ENCODE results near the gene LRRC8C.
"Not testable (repeated sequence)": the region's sequence is repeated elsewhere in the genome, so short reads cannot be mapped to it uniquely, and the experiment has no call there.

Gene LRRC8C

GRCh38 chr1:89632657-89633247 is at the start of gene LRRC8C:
TSS of gene LRRC8C (plus strand) at chr1:89633120. CDS start at chr1:89686474, 53,354 bp downstream.
- peaks cover 57% of the 10 kb centered on the region for H3K27me3 ChIP-seq (ENCODE audit: control insufficient read depth, insufficient read depth, low read length)
- peak within 1 kb of the TSS; percentile 92 for H3K4me3 ChIP-seq (ENCODE audit: low read depth, low read length)
- no peak within 1 kb of the TSS for H3K27ac ChIP-seq (ENCODE audit: low read depth, low read length)
- peaks cover 16% of the 10 kb centered on the region; the same call in 1 of the 2 replicates for H3K4me1 ChIP-seq (ENCODE audit: control insufficient read depth, insufficient read depth, low read length)
- H3K9ac ChIP-seq (ENCODE audit: low read length): peak within 1 kb of the TSS; percentile 73
- H3K9me3 ChIP-seq (ENCODE audit: control insufficient read depth, insufficient read depth, low read depth, low read length): no peaks in the 10 kb centered on the region
- no peaks in the 10 kb centered on the region for H3K36me3 ChIP-seq (ENCODE audit: control insufficient read depth, insufficient read depth, low read length)

DNA sequence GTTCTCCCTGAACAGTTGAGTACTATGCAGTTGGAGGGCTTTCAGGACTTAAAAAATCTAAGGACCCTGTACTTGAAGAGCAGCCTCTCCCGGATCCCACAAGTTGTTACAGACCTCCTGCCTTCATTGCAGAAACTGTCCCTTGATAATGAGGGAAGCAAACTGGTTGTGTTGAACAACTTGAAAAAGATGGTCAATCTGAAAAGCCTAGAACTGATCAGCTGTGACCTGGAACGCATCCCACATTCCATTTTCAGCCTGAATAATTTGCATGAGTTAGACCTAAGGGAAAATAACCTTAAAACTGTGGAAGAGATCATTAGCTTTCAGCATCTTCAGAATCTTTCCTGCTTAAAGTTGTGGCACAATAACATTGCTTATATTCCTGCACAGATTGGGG is 48.7 kb upstream of the LRRC8C start:
- H3K4me3 ChIP-seq (ENCODE audit: low read depth, low read length): no peak overlapping the region
- H3K9ac ChIP-seq (ENCODE audit: low read length): no peak overlapping the region
- H3K9me3 ChIP-seq (ENCODE audit: control insufficient read depth, insufficient read depth, low read depth, low read length): no peaks in the 10 kb centered on the region
- peaks cover 43% of the 10 kb centered on the region for H3K36me3 ChIP-seq (ENCODE audit: control insufficient read depth, insufficient read depth, low read length)
- H3K27ac ChIP-seq (ENCODE audit: low read depth, low read length): no peak overlapping the region
- no peaks in the 10 kb centered on the region for H3K4me1 ChIP-seq (ENCODE audit: control insufficient read depth, insufficient read depth, low read length)
- no peaks in the 10 kb centered on the region for H3K27me3 ChIP-seq (ENCODE audit: control insufficient read depth, insufficient read depth, low read length)

DNA sequence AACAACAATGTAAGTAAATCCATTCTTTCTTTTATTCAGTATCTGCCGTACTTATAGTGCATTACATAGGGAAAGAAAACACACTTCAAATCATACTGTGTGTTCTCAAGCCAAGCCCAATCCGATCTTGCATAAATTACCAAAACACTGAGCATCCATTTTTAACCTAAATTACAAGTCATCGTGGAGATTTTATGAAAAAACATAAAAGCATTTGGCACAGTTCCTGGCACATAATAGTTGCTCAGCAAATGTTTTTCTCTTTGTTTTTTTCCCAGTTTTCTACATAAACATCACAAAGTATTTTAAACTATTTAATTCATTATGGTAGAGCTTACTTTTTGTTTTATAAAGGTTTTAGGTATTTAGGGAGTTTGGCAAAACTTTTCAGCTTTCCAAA is 48.1 kb upstream of the LRRC8C start:
- H3K4me3 ChIP-seq (ENCODE audit: low read depth, low read length): no peak overlapping the region
- H3K36me3 ChIP-seq (ENCODE audit: control insufficient read depth, insufficient read depth, low read length): peaks cover 41% of the 10 kb centered on the region
- no peaks in the 10 kb centered on the region for H3K27me3 ChIP-seq (ENCODE audit: control insufficient read depth, insufficient read depth, low read length)
- no peak overlapping the region for H3K27ac ChIP-seq (ENCODE audit: low read depth, low read length)
- H3K9ac ChIP-seq (ENCODE audit: low read length): no peak overlapping the region
- no peaks in the 10 kb centered on the region for H3K4me1 ChIP-seq (ENCODE audit: control insufficient read depth, insufficient read depth, low read length)
- H3K9me3 ChIP-seq (ENCODE audit: control insufficient read depth, insufficient read depth, low read depth, low read length): no peaks in the 10 kb centered on the region

GRCh38 chr1:89587729-89588161 is 45.2 kb upstream of the LRRC8C start:
- Histone ChIP-seq H3K36me3 (ENCODE audit: control insufficient read depth, insufficient read depth, low read length) (peaks cover 22% of the 10 kb centered on the region), H3K4me1 (ENCODE audit: control insufficient read depth, insufficient read depth, low read length) (peaks cover 3% of the 10 kb centered on the region; the same call in 1 of the 2 replicates), H3K27ac (ENCODE audit: low read depth, low read length) (no peak overlapping the region), H3K4me3 (ENCODE audit: low read depth, low read length) (no peak overlapping the region), H3K9ac (ENCODE audit: low read length) (no peak overlapping the region), H3K27me3 (ENCODE audit: control insufficient read depth, insufficient read depth, low read length) (no peaks in the 10 kb centered on the region), H3K9me3 (ENCODE audit: control insufficient read depth, insufficient read depth, low read depth, low read length) (no peaks in the 10 kb centered on the region)

DNA sequence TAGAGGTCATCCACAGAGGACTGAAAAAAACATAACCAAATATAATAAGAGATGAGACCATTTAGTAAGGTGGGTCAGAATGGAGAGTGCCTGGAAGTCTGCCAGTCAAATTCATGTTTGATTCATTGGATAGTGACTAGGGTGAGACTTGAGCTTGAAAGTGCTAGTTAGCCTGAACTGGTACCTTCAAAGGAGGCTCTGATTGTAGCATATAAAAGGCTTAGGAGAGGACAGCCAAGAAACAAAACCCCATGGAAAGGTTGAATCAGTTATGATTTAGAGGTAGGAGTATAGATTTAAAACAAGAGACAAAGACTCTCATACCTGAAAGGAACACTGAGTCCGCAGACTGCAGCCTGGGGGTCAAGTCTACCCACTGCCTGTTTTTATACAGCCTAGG is 44.4 kb upstream of the LRRC8C start:
- Histone ChIP-seq H3K27me3 (ENCODE audit: control insufficient read depth, insufficient read depth, low read length) (no peaks in the 10 kb centered on the region), H3K9me3 (ENCODE audit: control insufficient read depth, insufficient read depth, low read depth, low read length) (no peaks in the 10 kb centered on the region), H3K27ac (ENCODE audit: low read depth, low read length) (no peak overlapping the region), H3K36me3 (ENCODE audit: control insufficient read depth, insufficient read depth, low read length) (peaks cover 17% of the 10 kb centered on the region), H3K9ac (ENCODE audit: low read length) (no peak overlapping the region), H3K4me1 (ENCODE audit: control insufficient read depth, insufficient read depth, low read length) (peaks cover 3% of the 10 kb centered on the region; the same call in 1 of the 2 replicates), H3K4me3 (ENCODE audit: low read depth, low read length) (no peak overlapping the region)

DNA sequence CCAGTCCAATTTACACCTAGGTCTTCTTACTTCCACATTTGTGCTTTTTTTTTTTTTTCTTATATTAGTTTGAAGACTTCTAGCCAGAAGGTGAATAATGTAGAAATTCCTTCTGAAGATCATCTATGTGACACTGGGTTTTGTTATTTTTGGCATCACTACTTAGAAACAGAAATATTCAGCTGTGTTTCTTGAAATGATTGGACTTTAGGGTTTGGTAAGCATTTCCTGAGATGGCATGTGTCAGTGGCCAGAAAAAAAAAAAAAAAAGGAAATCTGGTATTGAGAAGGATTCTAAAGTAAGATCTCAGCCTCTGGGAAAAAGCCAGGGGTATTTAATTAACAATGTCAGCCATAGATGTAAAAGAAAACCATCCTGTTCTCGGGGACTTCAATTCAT is 43.4 kb upstream of the LRRC8C start:
- Histone ChIP-seq H3K4me3 (ENCODE audit: low read depth, low read length) (no peak overlapping the region), H3K27me3 (ENCODE audit: control insufficient read depth, insufficient read depth, low read length) (no peaks in the 10 kb centered on the region), H3K9ac (ENCODE audit: low read length) (no peak overlapping the region), H3K36me3 (ENCODE audit: control insufficient read depth, insufficient read depth, low read length) (peaks cover 7% of the 10 kb centered on the region; the same call in 1 of the 2 replicates), H3K27ac (ENCODE audit: low read depth, low read length) (no peak overlapping the region), H3K9me3 (ENCODE audit: control insufficient read depth, insufficient read depth, low read depth, low read length) (no peaks in the 10 kb centered on the region), H3K4me1 (ENCODE audit: control insufficient read depth, insufficient read depth, low read length) (peaks cover 3% of the 10 kb centered on the region; the same call in 1 of the 2 replicates)

DNA sequence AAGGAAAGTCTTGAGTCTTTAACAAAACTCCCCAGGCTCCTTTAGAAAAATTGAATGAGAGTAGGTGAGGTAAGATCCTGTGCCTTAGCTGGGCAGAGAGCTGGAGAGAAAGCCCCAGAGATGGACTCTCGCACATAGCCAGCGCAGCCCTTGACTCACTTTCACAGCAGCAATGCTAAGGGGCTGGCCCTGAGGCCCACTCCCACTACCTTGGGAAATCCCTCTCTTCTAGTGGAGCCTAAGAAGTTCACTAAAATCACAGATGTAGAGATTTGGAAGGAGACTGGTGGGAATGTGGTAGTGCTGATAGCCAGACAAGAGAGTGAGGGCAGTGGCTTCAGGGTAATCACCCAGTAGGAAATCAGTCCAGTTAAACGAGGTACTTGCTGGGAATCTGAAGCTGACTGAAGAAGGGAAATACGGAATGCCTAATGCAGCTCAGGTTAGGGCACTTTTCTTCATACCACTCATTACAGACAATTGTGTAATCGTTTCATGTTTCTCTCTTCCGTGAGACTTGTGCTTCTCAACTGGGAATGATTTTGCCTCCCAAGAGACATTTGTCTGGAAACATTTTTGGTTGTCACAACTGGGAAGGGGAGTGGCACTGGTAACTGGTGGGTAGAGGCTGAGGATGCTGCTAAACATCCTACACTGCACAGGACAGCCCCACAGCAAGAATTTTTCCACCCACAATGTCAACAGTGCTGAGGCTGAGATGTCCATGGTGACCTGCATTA is 42.4 kb upstream of the LRRC8C start:
- Histone ChIP-seq H3K27ac (ENCODE audit: low read depth, low read length) (no peak overlapping the region), H3K9me3 (ENCODE audit: control insufficient read depth, insufficient read depth, low read depth, low read length) (no peaks in the 10 kb centered on the region), H3K4me1 (ENCODE audit: control insufficient read depth, insufficient read depth, low read length) (peaks cover 3% of the 10 kb centered on the region; the same call in 1 of the 2 replicates), H3K27me3 (ENCODE audit: control insufficient read depth, insufficient read depth, low read length) (no peaks in the 10 kb centered on the region), H3K4me3 (ENCODE audit: low read depth, low read length) (no peak overlapping the region), H3K9ac (ENCODE audit: low read length) (no peak overlapping the region), H3K36me3 (ENCODE audit: control insufficient read depth, insufficient read depth, low read length) (peaks cover 3% of the 10 kb centered on the region; the same call in 1 of the 2 replicates)

DNA sequence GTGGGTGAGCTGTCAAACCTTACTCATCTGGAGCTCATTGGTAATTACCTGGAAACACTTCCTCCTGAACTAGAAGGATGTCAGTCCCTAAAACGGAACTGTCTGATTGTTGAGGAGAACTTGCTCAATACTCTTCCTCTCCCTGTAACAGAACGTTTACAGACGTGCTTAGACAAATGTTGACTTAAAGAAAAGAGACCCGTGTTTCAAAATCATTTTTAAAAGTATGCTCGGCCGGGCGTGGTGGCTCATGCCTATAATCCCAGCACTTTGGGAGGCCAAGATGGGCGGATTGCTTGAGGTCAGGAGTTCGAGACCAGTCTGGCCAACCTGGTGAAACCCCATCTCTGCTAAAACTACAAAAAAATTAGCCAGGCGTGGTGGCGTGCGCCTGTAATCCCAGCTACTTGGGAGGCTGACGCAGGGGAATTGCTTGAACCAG is 40.0 kb upstream of the LRRC8C start:
- H3K9ac ChIP-seq (ENCODE audit: low read length); H3K4me3 ChIP-seq (ENCODE audit: low read depth, low read length); H3K27me3 ChIP-seq (ENCODE audit: control insufficient read depth, insufficient read depth, low read length); H3K4me1 ChIP-seq (ENCODE audit: control insufficient read depth, insufficient read depth, low read length); H3K9me3 ChIP-seq (ENCODE audit: control insufficient read depth, insufficient read depth, low read depth, low read length); H3K27ac ChIP-seq (ENCODE audit: low read depth, low read length); H3K36me3 ChIP-seq (ENCODE audit: control insufficient read depth, insufficient read depth, low read length): not testable (repeated sequence)

DNA sequence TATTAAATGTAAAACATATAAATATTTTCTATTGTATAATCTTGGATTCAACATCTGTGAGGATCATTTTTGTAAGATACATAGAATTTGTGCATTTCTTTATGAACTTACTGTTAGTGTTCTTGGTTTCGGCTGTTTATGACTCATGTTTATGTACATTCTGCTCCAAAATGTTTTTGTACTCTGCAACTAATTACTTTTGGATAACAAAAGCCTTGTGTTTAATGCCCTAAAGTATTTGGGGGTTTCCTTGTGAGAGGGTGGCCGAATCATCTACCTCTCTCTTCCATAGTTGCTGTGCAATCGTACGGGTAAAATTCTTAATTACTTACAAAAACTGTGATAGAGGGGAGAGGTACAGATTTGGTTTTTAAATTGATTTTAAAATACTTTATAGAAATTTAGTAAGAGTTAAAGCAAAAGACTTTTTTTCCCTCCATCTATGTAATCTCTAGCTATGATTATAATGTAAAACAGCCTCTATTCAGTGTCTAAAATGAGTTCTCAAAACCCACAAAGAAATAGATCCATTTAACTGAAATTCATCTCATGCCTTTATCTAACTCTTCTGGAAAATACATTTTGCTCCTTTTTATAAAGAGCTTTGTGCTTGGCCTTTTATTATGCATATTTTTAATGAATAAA is 38.7 kb upstream of the LRRC8C start:
- no peaks in the 10 kb centered on the region for H3K27me3 ChIP-seq (ENCODE audit: control insufficient read depth, insufficient read depth, low read length)
- no peak overlapping the region for H3K4me3 ChIP-seq (ENCODE audit: low read depth, low read length)
- 0 out of 2 replicates have a peak, but pooled peaks cover 3% of the 10 kb centered on the region for H3K36me3 ChIP-seq (ENCODE audit: control insufficient read depth, insufficient read depth, low read length)
- H3K4me1 ChIP-seq (ENCODE audit: control insufficient read depth, insufficient read depth, low read length): peaks cover 21% of the 10 kb centered on the region
- no peak overlapping the region for H3K9ac ChIP-seq (ENCODE audit: low read length)
- H3K9me3 ChIP-seq (ENCODE audit: control insufficient read depth, insufficient read depth, low read depth, low read length): no peaks in the 10 kb centered on the region
- H3K27ac ChIP-seq (ENCODE audit: low read depth, low read length): no peak overlapping the region

- H3K36me3 ChIP-seq (ENCODE audit: control insufficient read depth, insufficient read depth, low read length): 0 out of 2 replicates have a peak, but pooled peaks cover 3% of the 10 kb centered on the region
- H3K27me3 ChIP-seq (ENCODE audit: control insufficient read depth, insufficient read depth, low read length): no peaks in the 10 kb centered on the region
- H3K9me3 ChIP-seq (ENCODE audit: control insufficient read depth, insufficient read depth, low read depth, low read length): no peaks in the 10 kb centered on the region
- no peak overlapping the region for H3K4me3 ChIP-seq (ENCODE audit: low read depth, low read length)
- H3K4me1 ChIP-seq (ENCODE audit: control insufficient read depth, insufficient read depth, low read length): peaks cover 23% of the 10 kb centered on the region
- H3K9ac ChIP-seq (ENCODE audit: low read length): no peak overlapping the region
- H3K27ac ChIP-seq (ENCODE audit: low read depth, low read length): no peak overlapping the region; the same call in 1 of the 2 replicates
These were observed 36.2 kb upstream of the LRRC8C start for GRCh38 chr1:89596698-89597097.
